Measurements from ENCODE around the gene CCNL2. TPM values are rescaled to one million over a fixed set of nuclear protein-coding genes. Genes with fewer than 3 reads are reported as not detected.
A peak's percentile ranks its signal among the peaks of the same experiment; 100 is the strongest.

CCNL2 gene
- total RNA-seq, 1 experiment from 2014 or later, result 243 TPM

DNA sequence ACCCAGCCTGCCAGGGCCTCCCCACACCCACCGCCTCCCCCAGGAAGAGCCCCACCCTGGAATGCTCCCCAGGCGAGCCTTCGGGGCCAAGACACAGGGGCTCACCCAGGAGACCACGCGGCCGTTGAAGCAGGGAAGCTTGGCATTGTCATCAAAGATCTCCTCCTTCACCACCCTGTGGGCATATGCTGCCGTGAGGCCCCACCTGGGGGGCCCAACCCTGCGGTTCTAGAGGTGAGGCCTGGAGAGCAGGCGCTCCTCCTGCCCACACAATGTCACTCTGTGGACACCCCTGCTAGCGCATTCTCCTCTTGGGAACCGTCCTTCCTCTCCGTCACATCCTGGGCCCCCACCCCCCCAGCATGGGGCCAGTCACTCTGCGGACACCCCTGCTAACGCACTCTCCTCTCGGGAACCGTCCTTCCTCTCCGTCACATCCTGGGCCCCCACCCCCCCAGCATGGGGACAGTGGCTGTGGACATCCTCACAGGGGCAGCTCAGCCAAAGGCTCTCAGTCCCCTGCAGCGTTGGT lies 56.5 kb downstream of the CCNL2 start:
- DNase-seq (ENCODE audit: low spot score), result no peak

DNA sequence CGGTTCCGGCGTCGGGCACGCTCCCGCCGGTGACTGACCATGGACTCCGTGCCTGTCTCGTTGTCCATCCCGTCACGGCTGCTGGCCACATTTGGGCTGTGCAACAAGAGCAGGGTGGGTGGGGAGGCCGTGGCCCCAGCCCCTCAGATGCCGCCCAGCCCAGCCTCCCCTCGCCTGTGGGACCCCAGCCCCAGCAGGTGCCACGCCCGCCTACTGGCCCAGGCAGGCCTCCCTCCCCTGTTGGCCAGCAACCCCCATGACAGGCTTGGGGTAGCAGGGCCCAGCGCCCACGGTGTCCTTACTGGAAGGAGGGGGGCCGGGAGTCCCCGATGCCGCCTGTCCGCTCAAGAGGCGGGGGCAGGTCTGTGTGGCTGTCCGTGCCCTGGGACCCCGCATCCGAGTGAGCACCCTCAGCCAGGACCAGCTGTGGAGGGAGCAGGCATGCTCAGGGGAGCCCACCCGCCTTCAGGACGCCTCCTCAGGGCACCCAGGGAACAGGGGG lies 57.0 kb downstream of the CCNL2 start:
- no peak for DNase-seq (ENCODE audit: low spot score)

DNA sequence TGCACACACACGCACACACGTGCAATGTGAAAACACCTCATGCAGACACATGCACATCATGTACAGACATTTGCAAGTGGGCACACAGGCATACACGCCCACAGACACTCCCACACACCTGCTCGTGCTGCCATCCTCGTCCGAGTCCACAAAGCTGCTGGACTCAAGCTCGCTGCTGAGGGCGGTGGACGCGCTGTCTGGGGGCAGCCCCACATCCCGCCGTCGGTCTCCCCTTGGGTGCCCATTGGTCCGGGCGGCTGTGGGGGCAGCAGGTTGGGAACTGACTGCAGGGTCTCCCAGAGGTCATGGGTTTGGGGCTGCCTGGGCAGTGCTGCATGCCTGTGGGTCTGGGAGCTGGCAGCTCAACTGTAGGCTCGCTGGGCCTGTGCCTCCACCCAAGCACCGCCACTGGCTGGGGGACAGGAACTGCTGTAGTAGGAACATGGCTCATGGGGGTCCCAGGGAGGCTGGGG lies 57.5 kb downstream of the CCNL2 start:
- DNase-seq (ENCODE audit: low spot score), result no peak

DNA sequence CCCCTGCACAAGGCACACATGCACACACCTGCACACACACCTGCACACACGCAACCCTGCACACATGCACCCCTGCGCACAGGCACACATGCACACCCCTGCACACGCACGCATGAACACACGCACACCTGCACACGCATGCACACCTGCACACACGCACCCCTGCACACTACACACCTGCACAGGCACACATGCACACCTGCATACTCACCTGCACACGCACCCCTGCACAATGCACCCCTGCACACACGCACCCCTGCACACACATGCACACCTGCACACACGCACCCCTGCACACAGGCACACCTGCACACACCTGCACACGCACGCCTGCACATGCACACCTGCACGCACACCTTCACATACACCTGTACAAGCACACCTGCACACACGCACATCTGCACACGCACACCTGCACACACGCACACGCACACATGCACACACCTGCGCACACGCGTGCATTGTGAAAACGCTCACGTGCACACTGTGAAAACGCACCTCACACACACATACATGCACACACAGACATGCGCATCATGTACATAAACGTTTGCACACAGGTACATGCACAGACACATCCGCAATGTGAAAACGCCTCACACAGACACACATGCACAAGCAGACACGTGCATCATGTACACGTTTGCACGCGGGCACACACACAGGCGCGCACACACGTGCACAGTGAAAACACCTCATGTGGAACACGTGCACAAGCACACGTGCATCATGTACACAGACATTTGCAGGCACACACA lies 58.2 kb downstream of the CCNL2 start:
- no peak for DNase-seq (ENCODE audit: low spot score)

DNA sequence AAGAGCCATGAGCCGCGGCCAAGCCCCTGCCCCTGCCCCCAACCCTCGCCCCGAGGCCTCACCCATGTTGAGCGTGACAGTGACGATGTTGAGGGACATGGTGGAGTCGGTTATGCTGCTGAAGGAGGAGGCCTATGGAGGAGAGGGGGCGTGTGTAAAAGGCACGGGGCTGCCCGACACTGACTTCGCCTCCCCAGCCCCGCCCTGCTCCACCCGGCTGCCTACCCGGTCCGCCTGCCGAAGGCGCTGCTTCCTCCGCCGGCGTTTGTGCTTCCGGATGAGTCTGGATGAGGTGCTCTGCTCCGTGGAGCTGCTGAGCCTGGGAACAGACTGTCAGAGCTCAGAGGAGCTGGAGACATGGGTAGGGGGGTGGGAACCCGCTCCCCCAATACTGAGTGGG lies 59.0 kb downstream of the CCNL2 start:
- no peak for DNase-seq (ENCODE audit: low spot score)

DNA sequence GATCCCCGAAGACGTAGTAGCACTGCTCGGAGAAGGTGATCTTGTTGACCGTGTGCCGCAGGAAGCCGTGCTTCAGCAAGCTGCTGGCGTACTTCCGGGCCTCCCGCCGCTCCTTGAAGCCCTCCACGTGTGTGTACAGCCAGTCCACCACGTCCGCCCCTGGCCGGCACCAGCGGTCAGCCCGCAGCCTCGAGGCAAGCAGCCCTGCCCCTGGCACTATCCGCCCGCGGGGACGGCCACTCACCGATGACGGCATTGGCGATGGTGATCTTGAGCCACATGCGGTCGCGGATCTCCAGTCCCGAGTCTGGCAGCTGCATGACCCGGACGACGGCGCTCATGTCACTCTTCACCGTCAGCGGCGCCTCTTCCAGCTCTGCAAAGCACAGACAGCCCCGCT lies 60.9 kb downstream of the CCNL2 start:
- no peak for DNase-seq (ENCODE audit: low spot score)

DNA sequence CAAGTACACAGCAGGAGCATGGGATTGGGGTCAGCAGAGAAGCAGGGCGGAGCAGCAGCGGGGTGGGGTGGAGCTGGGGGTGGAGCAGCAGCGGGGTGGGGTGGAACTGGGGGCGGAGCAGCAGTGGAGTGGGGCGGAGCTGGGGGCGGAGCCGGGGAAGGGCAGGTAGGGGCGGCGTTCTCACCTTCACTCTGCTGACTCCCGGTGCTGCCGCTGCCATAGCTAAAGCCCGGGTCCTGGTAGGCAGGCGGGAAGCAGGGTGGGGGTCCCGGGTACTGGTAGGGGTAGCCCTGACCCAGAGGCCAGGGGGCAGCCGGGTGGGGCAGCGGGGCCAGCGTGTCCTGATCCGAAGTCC lies 61.4 kb downstream of the CCNL2 start:
- DNase-seq (ENCODE audit: low spot score), result peak; percentile 70

DNA sequence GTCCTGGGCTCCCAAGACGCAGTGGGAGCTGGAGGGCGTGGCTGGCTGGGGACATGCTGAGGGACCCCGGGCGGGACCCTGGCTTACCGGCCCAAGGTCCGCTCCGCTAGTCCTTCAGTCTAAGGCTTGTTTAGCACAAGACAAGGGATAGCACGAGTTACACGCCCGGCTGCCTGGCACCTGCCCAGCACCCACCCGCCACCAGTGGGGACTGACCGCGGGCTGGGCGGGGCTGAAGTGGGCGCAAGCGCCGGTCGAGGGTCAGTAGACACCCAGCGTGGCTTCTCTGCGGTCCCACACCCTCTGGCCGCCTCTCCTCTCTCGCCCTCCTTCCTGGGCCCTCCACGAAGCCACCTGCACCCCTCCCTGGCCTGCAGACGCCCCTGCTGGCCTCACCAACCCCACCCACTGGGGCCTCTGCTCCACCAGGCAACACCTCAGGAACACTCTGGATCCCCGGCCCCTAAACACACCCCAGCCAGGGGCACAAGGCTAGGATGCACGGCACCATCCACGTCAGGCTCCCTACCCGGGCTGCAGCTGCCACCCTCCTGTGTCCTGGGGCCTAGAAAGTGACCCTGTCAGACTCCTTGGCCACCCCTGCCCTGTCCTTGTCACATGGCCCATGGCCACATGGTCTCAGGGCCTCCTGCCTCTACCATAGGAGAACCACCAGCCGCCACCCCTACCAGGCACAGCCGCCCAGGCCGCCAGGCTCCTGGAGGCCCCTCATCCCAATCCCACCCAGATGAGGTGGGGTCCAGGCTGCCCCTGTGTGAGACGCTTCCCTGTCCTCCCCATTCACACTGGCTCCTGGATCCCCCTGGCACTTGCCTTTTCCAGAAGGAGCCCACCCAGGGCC lies 62.0 kb downstream of the CCNL2 start:
- no peak for DNase-seq (ENCODE audit: low spot score)

DNA sequence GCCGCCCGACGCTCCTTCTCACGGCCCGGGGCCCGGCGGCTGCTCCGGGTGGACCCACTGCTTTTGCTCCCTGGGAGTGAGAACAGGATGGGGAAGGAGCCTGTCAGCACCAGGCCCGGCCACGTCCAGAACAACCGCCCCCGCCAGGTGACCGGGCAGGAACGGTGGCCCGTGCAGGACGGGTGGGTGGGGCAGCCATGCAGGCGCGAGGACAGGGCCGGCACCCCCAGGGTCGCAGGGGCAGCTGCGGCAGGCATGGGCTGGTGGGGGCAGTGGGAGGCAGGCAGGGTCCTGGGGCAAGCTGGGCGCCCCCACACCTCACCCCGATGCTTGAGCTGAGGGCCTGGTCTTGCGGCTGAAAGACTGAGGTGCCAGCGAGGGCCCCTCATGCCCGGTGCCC lies 62.7 kb downstream of the CCNL2 start:
- DNase-seq (ENCODE audit: low spot score), result no peak

DNA sequence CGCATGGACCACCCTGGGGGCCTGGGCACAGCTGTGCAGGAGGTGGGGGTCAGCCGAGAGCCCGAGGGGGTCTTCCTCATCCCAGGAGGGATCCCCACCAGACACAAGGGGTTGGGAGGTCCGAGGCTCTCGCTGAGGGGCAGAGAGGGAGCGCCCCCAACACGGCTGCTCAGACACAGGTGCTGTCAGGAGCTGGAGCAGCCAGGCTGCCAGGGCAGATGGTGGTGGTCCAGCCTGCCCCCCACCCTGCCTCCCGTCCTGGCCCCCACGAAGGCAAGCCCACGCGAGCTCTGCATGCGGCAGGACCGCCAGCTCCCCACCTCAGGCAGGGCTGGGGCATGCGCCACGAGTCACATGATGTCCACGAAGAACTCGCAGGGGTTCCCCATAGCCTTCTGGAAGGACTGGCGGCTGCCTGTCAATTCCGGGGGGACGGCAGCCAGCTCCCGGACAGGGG lies 63.3 kb downstream of the CCNL2 start:
- DNase-seq (ENCODE audit: low spot score), result no peak

Other genes with a start within 250 kb of the CCNL2 start
- 5.8 and 6.6 TPM in 2 replicates for gene TTLL10, start 225.5 kb downstream of the CCNL2 start, total RNA-seq (2014; rRNA removed; shearing (Covaris generic))
- 0.42 TPM in 1 of 2 replicates, not detected in the other for gene TNFRSF18, start 192.7 kb downstream of the CCNL2 start, total RNA-seq (2014; rRNA removed; shearing (Covaris generic))
- not detected in 2 replicates for gene TNFRSF4, start 185.2 kb downstream of the CCNL2 start, total RNA-seq (2014; rRNA removed; shearing (Covaris generic))
- gene SDF4, start 167.3 kb downstream of the CCNL2 start, total RNA-seq (2014; rRNA removed; shearing (Covaris generic)), result 163 and 188 TPM in 2 replicates
- 84.2 and 87.7 TPM in 2 replicates for gene B3GALT6, start 167.1 kb downstream of the CCNL2 start, total RNA-seq (2014; rRNA removed; shearing (Covaris generic))
- gene C1QTNF12, start 152.6 kb downstream of the CCNL2 start, total RNA-seq (2014; rRNA removed; shearing (Covaris generic)), result 4.1 and 6.0 TPM in 2 replicates
- gene UBE2J2, start 125.5 kb downstream of the CCNL2 start, total RNA-seq (2014; rRNA removed; shearing (Covaris generic)), result 93.1 and 94.4 TPM in 2 replicates
- gene SCNN1D, start 118.9 kb downstream of the CCNL2 start, total RNA-seq (2014; rRNA removed; shearing (Covaris generic)), result 0.48 and 0.50 TPM in 2 replicates
- gene ACAP3, start 91.4 kb downstream of the CCNL2 start, total RNA-seq (2014; rRNA removed; shearing (Covaris generic)), result 104 and 113 TPM in 2 replicates
- 152 and 157 TPM in 2 replicates for gene PUSL1, start 90.7 kb downstream of the CCNL2 start, total RNA-seq (2014; rRNA removed; shearing (Covaris generic))
- 174 and 200 TPM in 2 replicates for gene INTS11, start 74.7 kb downstream of the CCNL2 start, total RNA-seq (2014; rRNA removed; shearing (Covaris generic))
- 62.5 and 70.5 TPM in 2 replicates for gene CPTP, start 74.5 kb downstream of the CCNL2 start, total RNA-seq (2014; rRNA removed; shearing (Covaris generic))
- gene TAS1R3, start 68.1 kb downstream of the CCNL2 start, total RNA-seq (2014; rRNA removed; shearing (Covaris generic)), result 0.89 and 1.6 TPM in 2 replicates
- gene DVL1, start 49.9 kb downstream of the CCNL2 start, total RNA-seq (2014; rRNA removed; shearing (Covaris generic)), result 246 and 269 TPM in 2 replicates
- not detected in 2 replicates for gene MXRA8, start 40.8 kb downstream of the CCNL2 start, total RNA-seq (2014; rRNA removed; shearing (Covaris generic))
- 377 and 383 TPM in 2 replicates for gene AURKAIP1, start 24.1 kb downstream of the CCNL2 start, total RNA-seq (2014; rRNA removed; shearing (Covaris generic))
- 235 and 276 TPM in 2 replicates for gene MRPL20, start 8.0 kb upstream of the CCNL2 start, total RNA-seq (2014; rRNA removed; shearing (Covaris generic))
- gene ANKRD65, start 21.9 kb upstream of the CCNL2 start, total RNA-seq (2014; rRNA removed; shearing (Covaris generic)), result 0.44 and 1.4 TPM in 2 replicates
- 220 and 232 TPM in 2 replicates for gene VWA1, start 36.4 kb upstream of the CCNL2 start, total RNA-seq (2014; rRNA removed; shearing (Covaris generic))
- gene ATAD3C, start 50.4 kb upstream of the CCNL2 start, total RNA-seq (2014; rRNA removed; shearing (Covaris generic)), result 2.3 and 3.1 TPM in 2 replicates
- gene ATAD3B, start 72.4 kb upstream of the CCNL2 start, total RNA-seq (2014; rRNA removed; shearing (Covaris generic)), result 102 and 111 TPM in 2 replicates
- gene ATAD3A, start 112.8 kb upstream of the CCNL2 start, total RNA-seq (2014; rRNA removed; shearing (Covaris generic)), result 155 and 162 TPM in 2 replicates
- gene TMEM240, start 141.3 kb upstream of the CCNL2 start, total RNA-seq (2014; rRNA removed; shearing (Covaris generic)), result 1.4 and 2.4 TPM in 2 replicates
- gene SSU72, start 175.5 kb upstream of the CCNL2 start, total RNA-seq (2014; rRNA removed; shearing (Covaris generic)), result 140 and 148 TPM in 2 replicates
- not detected in 2 replicates for gene FNDC10, start 200.8 kb upstream of the CCNL2 start, total RNA-seq (2014; rRNA removed; shearing (Covaris generic))
- 65.3 and 89.0 TPM in 2 replicates for gene MIB2, start 216.2 kb upstream of the CCNL2 start, total RNA-seq (2014; rRNA removed; shearing (Covaris generic))
- 0.10 and 1.3 TPM in 2 replicates for gene MMP23B, start 232.8 kb upstream of the CCNL2 start, total RNA-seq (2014; rRNA removed; shearing (Covaris generic))

All from HT-29 (cell line).